Measurements from ENCODE around the gene SHANK3.
"Not testable (repeated sequence)": the region's sequence is repeated elsewhere in the genome, so short reads cannot be mapped to it uniquely, and the experiment has no call there.

Gene SHANK3

GRCh38 chr22:50672471-50673230 is at the start of gene SHANK3:
SHANK3 (plus strand) TSS chr22:50672823.
- no peak for DNase-seq (ENCODE audit: low spot score)

- DNase-seq (ENCODE audit: low spot score): no peak
Measured at GRCh38 chr22:50624347-50625130, 48.1 kb upstream of the SHANK3 start.

- DNase-seq (ENCODE audit: low spot score): no peak
Measured at GRCh38 chr22:50625131-50625567, 47.5 kb upstream of the SHANK3 start.

GRCh38 chr22:50625568-50626313 is 46.9 kb upstream of the SHANK3 start:
- no peak for DNase-seq (ENCODE audit: low spot score)

GRCh38 chr22:50626314-50626849 is 46.2 kb upstream of the SHANK3 start:
- no peak for DNase-seq (ENCODE audit: low spot score)

GRCh38 chr22:50626850-50627641 is 45.6 kb upstream of the SHANK3 start:
- no peak for DNase-seq (ENCODE audit: low spot score)

GRCh38 chr22:50627642-50628542 is 44.7 kb upstream of the SHANK3 start, which contains the start of gene ARSA:
ARSA (minus strand) TSS chr22:50628152; CDS start chr22:50627779, 373 bp downstream.
- DNase-seq (ENCODE audit: low spot score): peak; percentile 75

GRCh38 chr22:50628543-50629134 is 44.0 kb upstream of the SHANK3 start:
- no peak for DNase-seq (ENCODE audit: low spot score)

GRCh38 chr22:50630376-50630775 is 42.2 kb upstream of the SHANK3 start:
- DNase-seq (ENCODE audit: low spot score): no peak

GRCh38 chr22:50633086-50633485 is 39.5 kb upstream of the SHANK3 start:
- no peak for DNase-seq (ENCODE audit: low spot score)

- DNase-seq (ENCODE audit: low spot score): no peak
Measured at GRCh38 chr22:50633771-50634170, 38.9 kb upstream of the SHANK3 start.

GRCh38 chr22:50635591-50635990 is 37.0 kb upstream of the SHANK3 start:
- no peak for DNase-seq (ENCODE audit: low spot score)

GRCh38 chr22:50640296-50640695 is 32.3 kb upstream of the SHANK3 start:
- not testable (repeated sequence) for DNase-seq (ENCODE audit: low spot score)

GRCh38 chr22:50640857-50641647 is 31.6 kb upstream of the SHANK3 start:
- no peak for DNase-seq (ENCODE audit: low spot score)

GRCh38 chr22:50641696-50642607 is 30.7 kb upstream of the SHANK3 start:
- peak; percentile 74 for DNase-seq (ENCODE audit: low spot score)

GRCh38 chr22:50643021-50643820 is 29.4 kb upstream of the SHANK3 start:
- not testable (repeated sequence) for DNase-seq (ENCODE audit: low spot score)

- not testable (repeated sequence) for DNase-seq (ENCODE audit: low spot score)
Measured at GRCh38 chr22:50643821-50644101, 28.9 kb upstream of the SHANK3 start.
